ELR (cell line): ENCODE measurements around the gene SPG11.
"Not testable (repeated sequence)": the region's sequence is repeated elsewhere in the genome, so short reads cannot be mapped to it uniquely, and the experiment has no call there.

Experiments
- DNase-seq: peaks from one replicate; pipeline ENCODE4 v3.0.0-alpha.2; 2015; ENCODE audit warnings: low read depth

SPG11 gene

GRCh38 chr15:44682211-44682610 is 18.7 kb upstream of the SPG11 start:
- no peak for DNase-seq

- DNase-seq, result no peak
These were observed 13.2 kb upstream of the SPG11 start for GRCh38 chr15:44676676-44677075.

- no peak for DNase-seq
These were observed 12.4 kb upstream of the SPG11 start for GRCh38 chr15:44675911-44676310.

GRCh38 chr15:44673639-44674038 is 10.2 kb upstream of the SPG11 start:
- no peak for DNase-seq

DNA sequence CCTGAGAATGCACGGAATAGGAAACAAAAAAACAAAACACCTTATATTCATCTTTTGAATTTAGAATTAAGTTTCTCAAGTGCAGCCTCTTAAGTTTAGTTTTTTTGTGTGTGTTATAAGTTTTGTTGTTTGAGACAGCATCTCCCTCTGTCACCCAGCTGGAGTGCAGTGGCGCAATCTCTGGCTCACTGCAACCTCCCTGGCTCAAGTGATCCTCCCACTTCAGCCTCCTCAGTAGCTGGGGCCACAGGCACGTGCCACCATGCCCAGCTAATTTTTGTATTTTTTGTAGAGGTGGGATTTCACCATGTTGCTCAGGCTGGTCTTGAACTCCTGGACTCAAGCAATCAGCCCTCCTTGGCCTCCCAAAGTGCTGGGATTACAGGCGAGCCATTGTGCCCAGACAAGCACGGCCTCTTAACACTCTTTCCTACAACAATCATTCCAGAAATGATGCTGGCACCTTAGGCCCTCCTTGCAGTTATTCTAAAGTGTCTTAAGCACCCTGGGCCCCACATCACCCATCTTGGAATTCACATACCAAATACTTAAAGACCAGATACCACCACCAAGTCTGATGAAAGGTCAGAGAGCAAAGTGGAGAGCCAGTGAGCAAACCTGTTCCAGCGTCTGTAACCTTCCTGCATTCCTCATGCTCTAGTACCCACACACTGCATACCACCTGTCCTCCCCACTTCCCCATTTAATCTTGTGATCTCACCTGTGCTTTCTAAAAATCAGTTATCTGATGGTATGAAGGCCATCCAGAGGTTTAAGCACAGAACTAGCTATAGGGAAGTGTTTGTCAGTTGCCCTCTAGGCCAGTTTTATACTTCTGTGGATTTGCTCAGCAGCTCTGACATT is 6.9 kb upstream of the SPG11 start:
- DNase-seq, result no peak

DNA sequence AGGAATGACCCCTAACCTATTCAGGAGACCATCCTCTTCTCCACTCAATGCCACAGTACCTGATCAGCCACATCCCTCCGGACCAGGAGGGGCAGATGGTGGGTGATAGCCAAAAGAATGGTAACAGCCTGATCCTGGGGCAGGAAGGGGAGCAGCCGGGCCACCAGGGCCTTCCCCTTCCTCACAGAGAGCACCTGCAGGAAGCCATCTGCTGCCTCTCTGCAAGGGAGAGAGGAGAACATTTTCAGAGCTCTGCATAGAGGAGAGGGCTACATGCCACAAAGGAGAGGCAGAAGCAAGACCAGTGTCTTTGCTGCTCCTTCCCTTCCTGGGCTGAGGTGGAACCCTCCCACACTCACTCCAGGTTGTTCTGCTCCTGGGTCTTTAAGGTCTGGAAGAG is 5.5 kb upstream of the SPG11 start:
- no peak for DNase-seq

DNA sequence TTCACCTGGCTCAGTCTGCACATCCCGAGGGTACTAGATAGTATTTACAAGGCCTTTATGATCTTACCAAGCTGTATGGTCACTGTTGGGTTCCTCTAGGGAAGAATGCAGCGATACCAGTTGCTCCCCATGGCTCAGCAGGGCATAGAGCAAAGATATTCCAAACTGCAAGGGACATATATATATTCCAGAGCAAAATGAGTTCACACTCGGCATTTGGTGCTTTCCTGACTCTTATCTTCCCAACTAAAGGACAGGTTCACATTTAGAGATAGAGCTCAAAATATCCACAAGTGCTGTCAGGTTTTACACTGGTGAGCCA is 3.5 kb upstream of the SPG11 start:
- DNase-seq, result no peak

- DNase-seq, result no peak
These were observed 3.0 kb upstream of the SPG11 start for GRCh38 chr15:44666210-44667038.

GRCh38 chr15:44662478-44663409 is 718 bp downstream of the SPG11 start:
- peak; percentile 78 for DNase-seq

DNA sequence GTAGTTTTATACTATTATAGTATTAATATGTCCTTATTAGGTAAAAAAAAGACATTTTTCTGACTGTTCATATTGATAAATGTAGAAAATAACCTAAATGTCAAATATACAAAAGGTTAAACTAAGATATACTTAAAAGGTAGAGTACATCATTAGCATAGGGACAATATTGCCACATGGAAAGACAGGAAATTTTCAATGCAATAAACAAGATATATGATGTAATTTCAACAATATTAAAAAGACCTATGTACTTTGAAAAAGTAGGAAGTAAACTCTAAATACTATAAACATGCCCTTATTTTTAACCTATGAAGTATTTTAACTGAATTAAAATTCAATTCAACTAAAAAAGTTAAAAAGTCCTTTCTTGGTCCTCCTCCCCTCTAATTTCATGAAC is 1.9 kb downstream of the SPG11 start:
- no peak for DNase-seq

DNA sequence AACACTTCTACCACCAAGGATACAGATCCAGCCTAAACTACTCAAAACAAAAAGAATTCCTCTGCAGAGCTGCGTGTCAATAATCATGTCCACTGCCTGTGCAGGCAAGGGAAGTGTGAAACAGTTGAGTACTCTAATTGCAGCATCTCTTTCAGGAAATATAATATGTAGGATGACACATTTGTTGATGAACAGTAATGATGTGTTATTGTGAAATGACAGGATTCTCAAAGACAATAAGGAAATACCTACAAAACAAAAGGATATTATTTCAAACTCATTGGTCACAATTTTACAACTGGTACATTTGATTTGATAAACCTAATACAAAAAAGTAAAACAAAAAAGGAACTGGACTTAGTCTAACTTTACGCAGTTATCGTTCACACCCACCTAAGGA is 4.4 kb downstream of the SPG11 start:
- DNase-seq, result no peak

DNA sequence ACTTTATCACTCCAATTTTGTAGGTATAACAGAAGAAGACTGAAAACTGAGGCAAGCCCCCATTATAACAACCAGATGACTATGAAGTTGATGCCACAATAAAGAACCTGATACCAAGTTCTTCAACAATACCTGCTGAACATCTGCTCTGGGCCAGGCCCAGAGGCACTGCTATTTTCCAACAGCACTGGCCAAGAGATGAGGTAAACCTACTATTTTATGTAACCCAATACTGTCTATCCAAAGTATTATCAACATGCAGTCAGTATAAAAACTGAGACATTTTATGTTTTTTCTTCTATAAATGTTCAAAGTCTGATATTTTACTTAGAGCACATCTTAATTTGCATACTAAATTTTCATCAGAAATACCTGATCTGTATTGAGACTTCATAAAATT is 6.1 kb downstream of the SPG11 start:
- DNase-seq, result no peak

GRCh38 chr15:44656913-44657312 is 6.5 kb downstream of the SPG11 start:
- DNase-seq, result no peak

GRCh38 chr15:44656298-44656697 is 7.2 kb downstream of the SPG11 start:
- DNase-seq, result no peak

DNA sequence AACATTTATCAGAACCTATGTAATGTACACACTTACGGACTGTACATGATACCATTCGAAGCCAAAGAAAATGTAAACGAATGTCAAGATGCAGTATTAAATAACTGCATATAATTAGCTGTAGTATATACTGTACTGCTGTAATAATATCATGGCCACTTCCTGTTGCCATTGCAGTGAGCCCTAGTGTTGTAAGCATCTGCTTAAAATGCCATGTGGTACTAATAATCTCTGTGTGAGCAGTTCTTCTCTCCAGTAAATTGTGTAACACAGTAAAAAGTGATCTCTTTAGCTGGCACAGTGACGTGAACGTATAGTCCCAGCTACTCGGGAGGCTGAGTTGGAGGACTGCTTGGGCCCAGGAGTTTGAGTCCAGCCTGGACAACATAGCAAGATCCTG is 8.6 kb downstream of the SPG11 start:
- no peak for DNase-seq

- no peak for DNase-seq
These were observed 15.8 kb downstream of the SPG11 start for GRCh38 chr15:44647637-44648036.

DNA sequence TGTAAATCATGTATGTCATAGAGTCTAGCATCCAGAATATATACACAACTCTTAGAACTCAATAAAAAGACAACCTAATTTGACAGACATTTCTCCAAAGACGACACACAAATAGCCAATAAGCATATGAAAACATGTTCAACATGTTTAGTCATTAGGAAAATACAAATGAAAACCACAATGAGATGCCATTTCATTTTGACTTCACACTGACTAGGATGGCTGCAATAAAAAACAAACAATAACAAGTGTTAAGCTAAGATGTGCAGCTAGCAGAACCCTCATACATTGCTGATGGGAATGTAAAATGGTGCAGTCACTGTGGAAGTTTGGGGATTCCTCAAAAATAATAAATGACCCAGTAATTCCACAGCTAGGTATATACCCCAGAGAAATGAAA is 16.4 kb downstream of the SPG11 start:
- no peak for DNase-seq

- no peak for DNase-seq
These were observed 17.0 kb downstream of the SPG11 start for GRCh38 chr15:44646460-44646859.

DNA sequence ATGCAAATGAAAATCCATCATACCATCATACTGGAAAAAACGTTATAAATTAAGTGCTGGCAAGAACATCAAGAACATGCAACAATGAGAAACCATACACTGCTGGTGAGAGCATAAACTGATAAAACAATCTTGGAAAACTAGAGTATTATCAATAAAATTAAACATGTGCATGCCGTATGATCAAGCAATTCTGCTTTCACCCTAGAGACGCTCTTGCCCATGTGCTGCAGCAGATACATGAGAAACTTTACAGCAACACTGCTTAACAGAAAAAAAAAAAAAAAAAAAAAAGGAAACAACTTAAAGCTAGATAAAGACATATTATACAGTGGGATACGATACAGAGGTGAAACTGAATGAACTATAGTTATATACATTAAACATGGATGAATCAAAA is 21.8 kb downstream of the SPG11 start:
- no peak for DNase-seq

- no peak for DNase-seq
These were observed 26.5 kb downstream of the SPG11 start for GRCh38 chr15:44636976-44637375.

DNA sequence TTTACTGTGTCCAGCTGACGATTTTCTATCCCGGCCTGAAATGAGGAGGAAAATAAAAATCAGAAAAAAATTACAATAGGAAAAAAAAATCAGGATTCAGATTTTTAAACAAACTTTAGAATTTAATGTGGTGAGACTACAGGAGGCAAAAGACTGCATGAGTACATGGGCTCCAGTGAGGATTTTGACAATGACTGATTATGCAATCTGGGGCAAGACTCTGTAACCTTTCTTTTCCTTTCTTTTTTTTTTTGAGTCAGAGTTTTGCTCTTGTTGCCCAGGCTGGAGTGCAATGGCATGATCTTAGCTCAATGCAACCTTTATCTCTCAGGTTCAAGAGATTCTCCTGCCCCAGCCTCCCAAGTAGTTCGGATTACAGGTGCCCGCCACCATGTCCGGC is 29.9 kb downstream of the SPG11 start:
- peak; percentile 46 for DNase-seq

GRCh38 chr15:44625286-44625685 is 38.2 kb downstream of the SPG11 start:
- not testable (repeated sequence) for DNase-seq
